ENCODE measurements around the gene DAPK1.

The DAPK1 gene

DNA sequence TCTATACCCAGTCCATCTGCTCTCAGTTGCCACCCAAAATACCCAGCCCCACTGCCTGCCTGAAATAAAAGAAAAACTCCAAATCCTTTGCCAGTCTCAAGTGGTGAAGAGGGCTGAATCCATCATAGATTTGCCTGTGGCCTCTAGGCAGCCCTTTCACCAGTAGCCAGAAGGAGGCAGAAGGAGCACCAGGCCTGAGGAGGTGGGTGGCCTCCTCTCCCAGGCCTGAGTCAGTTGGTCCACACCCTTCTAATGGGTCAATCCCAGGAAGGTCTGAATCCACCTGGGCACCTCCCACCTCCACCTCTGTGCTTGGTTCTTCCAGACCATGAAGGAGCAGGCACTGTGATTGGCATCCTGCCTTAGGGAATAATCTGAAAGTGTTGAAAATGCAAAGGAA, 97.0 kb downstream of the DAPK1 start:
- in situ Hi-C loops (cut with HindIII; ENCODE audit: low sequenced_read_pairs), result no loop called here
- TF ChIP-seq, protein P1, sequence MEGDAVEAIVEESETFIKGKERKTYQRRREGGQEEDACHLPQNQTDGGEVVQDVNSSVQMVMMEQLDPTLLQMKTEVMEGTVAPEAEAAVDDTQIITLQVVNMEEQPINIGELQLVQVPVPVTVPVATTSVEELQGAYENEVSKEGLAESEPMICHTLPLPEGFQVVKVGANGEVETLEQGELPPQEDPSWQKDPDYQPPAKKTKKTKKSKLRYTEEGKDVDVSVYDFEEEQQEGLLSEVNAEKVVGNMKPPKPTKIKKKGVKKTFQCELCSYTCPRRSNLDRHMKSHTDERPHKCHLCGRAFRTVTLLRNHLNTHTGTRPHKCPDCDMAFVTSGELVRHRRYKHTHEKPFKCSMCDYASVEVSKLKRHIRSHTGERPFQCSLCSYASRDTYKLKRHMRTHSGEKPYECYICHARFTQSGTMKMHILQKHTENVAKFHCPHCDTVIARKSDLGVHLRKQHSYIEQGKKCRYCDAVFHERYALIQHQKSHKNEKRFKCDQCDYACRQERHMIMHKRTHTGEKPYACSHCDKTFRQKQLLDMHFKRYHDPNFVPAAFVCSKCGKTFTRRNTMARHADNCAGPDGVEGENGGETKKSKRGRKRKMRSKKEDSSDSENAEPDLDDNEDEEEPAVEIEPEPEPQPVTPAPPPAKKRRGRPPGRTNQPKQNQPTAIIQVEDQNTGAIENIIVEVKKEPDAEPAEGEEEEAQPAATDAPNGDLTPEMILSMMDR (IDR thresholded peaks at IDR 0.05; ENCODE audit: low read depth, low read length), result no peak
- DNase-seq (ENCODE audit: low read depth, low spot score), result no peak
- no peak overlapping the region for H3K4me3 ChIP-seq (ENCODE audit: low read depth, low read length)

DNA sequence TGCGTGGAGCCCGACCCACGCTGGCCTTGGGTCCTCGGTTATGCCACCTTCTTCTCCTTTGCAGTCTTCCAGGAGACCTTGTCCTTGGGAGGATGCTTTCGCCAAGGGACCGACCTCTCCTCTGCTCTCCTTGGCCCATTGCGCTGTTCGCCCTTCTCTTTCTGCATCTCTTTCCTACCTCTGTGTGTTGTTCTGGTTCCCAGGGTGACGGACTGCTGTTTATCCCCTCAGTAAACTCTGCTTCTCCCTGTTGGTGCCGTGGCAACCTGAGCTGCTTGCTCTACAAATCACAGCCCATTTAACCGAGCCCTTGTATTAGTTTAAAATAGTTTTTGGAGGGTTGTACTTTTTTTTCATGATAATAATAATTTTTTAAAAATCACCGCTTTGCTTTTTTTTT, 97.9 kb downstream of the DAPK1 start:
- TF ChIP-seq, protein P1 (IDR thresholded peaks at IDR 0.05; ENCODE audit: low read depth, low read length), result no peak
- DNase-seq (ENCODE audit: low read depth, low spot score), result no peak
- in situ Hi-C loops (cut with HindIII; ENCODE audit: low sequenced_read_pairs), result no loop called here
- H3K4me3 ChIP-seq (ENCODE audit: low read depth, low read length), result no peak overlapping the region

DNA sequence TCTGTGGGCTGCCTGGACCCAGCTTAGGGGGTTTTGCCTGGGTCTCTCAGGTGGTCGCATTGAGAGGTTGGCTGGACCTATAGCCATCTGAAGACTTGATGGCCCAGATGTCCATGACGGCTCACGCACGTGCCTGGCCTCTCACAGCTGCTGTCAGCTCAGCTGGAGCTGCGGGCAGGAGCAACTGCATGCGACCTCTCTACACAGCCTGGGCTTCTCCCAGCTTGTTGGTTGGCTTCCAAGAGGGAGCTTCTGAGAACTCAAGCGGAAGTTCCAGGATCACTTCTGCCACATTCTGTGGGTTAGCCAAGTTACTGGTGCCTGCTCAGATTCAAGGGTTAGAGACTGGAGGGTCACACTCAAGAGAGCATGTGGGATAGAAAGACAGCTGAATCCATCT, 99.2 kb downstream of the DAPK1 start:
- H3K4me3 ChIP-seq (ENCODE audit: low read depth, low read length), result no peak overlapping the region
- in situ Hi-C loops (cut with HindIII; ENCODE audit: low sequenced_read_pairs), result no loop called here
- peak; percentile 32 for DNase-seq (ENCODE audit: low read depth, low spot score)
- TF ChIP-seq, protein P1 (IDR thresholded peaks at IDR 0.05; ENCODE audit: low read depth, low read length), result no peak

DNA sequence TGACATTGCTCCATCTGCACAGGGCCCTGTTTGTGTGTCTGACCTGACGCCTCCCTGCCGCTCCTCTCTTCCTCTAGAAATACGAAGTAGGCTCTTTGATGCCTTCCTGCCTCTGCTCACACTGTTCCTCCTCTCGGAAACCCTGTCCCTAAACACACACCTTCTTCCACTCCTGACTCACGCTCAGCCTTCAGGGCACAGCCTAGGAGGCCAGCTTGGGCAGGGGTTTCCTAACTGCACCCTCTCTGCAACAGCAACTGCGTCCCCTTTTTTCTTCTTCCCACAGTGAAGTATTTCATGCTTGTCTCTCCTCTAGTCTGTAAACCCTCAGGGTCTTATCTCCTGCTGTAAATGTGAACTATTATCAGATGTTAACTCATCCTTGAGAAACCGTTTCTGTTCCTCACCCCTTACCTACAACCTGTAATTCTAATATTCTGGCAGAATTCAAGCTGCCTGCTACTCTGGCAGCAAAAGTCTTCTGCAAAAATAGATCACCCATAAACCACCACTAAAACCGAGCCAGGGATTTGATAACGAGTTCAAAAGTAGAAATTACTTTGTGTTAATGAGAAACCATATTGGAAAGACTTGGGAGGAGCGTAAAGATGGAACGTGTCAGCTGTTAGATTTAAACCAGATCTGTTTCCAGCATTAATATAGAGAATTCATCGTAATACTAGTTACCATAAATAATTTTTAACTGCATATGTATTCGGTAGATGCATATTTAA, 100.2 kb downstream of the DAPK1 start:
- DNase-seq (ENCODE audit: low read depth, low spot score), result no peak
- in situ Hi-C loops (cut with HindIII; ENCODE audit: low sequenced_read_pairs), result no loop called here
- TF ChIP-seq, protein P1 (IDR thresholded peaks at IDR 0.05; ENCODE audit: low read depth, low read length), result no peak
- H3K4me3 ChIP-seq (ENCODE audit: low read depth, low read length), result no peak overlapping the region

DNA sequence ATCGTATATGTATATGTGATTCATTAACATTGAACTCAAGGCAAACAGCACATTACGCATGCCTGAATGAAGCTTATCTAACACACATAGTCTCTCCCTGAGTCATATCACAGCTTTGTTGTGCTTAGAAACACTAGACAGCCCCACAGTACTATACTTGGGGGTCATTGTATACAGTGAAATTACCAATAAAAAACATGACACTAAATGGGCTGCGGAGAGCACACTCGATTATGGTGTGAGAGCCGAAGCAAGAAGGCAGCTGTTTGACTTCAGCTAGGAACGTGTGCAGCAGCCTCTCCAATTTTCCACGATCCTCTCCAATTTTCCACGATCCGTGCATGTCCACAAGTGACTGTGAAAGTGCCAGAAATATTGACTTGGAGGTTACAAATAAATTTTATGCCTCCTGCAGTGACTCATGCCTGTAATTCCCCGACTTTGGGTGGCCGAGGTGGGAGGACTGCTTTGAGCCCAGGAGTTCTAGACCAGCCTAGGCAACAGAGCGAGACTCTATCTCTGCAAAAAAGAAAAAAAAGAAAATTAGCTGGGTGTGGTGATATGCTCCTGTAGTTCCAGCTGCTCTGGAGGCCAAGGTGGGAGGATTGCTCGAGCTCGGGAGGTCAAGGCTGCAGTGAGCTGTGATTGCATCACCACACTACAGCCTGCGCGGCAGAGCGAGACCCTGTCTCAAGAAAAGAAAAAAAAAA, 102.4 kb downstream of the DAPK1 start:
- peak; percentile 85 for DNase-seq (ENCODE audit: low read depth, low spot score)
- H3K4me3 ChIP-seq (ENCODE audit: low read depth, low read length), result no peak overlapping the region
- TF ChIP-seq, protein P1 (IDR thresholded peaks at IDR 0.05; ENCODE audit: low read depth, low read length), result no peak

DNA sequence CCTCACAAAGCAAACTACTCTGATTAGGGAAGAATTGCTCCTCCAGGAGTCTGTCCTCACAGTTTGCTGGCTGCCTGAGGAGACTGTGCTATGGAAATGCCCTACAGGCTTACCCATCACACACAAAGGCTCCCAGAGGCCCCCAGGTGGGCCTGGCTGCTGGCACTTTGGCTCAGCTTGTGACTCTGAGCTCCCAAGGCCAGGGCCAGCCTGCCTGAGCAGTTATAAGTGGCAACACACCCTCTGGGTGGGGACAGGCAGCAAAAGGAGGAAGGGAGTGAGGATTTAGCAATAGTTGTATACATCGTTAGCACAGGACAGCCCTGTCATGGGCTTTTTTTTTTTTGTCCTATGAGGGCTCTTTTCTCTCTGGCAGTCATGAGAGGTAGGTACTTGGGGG, 103.5 kb downstream of the DAPK1 start:
- H3K4me3 ChIP-seq (ENCODE audit: low read depth, low read length), result no peak overlapping the region
- in situ Hi-C loops (cut with HindIII; ENCODE audit: low sequenced_read_pairs), result no loop called here
- DNase-seq (ENCODE audit: low read depth, low spot score), result no peak
- TF ChIP-seq, protein P1 (IDR thresholded peaks at IDR 0.05; ENCODE audit: low read depth, low read length), result no peak

More for the DNA sequence above, 102.4 kb downstream of the DAPK1 start:
- in situ Hi-C loops (cut with HindIII; ENCODE audit: low sequenced_read_pairs), result no loop called here
